ENCODE data around the gene PPARGC1A.

- TF ChIP-seq CTCF (IDR thresholded peaks at IDR 0.05), result no peak
- TF ChIP-seq POLR2A (IDR thresholded peaks at IDR 0.05), result no peak
Observed at GRCh38 chr4:23877758-23878229, 12.1 kb downstream of the PPARGC1A start.

Measured in esophagus squamous epithelium (tissue), 4 donors.